HAP-1 (cell line): Measurements from ENCODE around the gene ORC3.

ENCODE experiments used
- DNase-seq, 2 experiments: peaks; one replicate each; pipeline ENCODE4 v3.0.0-alpha.2; 2016 to 2020; ENCODE audit warnings: low spot score in 2 of 2
- H3K27me3 ChIP-seq: fragments of 250-450 bp; sonication (Bioruptor Pico); 2 replicates; pipeline ENCODE4 v1.5.1; 2020; ENCODE audit warnings: low read depth, mild to moderate bottlenecking, moderate library complexity
- H3K36me3 ChIP-seq: fragments of 250-450 bp; sonication (Bioruptor Pico); replicated peaks from 2 replicates; pipeline ENCODE4 v1.5.1; 2020; ENCODE audit warnings: mild to moderate bottlenecking
- H3K4me1 ChIP-seq: fragments of 250-450 bp; sonication (Bioruptor Pico); 2 replicates; pipeline ENCODE4 v1.5.1; 2020; ENCODE audit warnings: mild to moderate bottlenecking
- H3K4me3 ChIP-seq: fragments of 250-450 bp; sonication (Bioruptor Pico); 2 replicates; pipeline ENCODE4 v1.5.1; 2020; ENCODE audit warnings: mild to moderate bottlenecking, moderate library complexity
- H3K9me3 ChIP-seq: fragments of 250-450 bp; sonication (Bioruptor Pico); 2 replicates; pipeline ENCODE4 v1.5.1; 2020; ENCODE audit warnings: mild to moderate bottlenecking, moderate library complexity
- in situ Hi-C: fragments of 300-500 bp; cut with MboI; formaldehyde crosslinking; loops from 3 replicates; pipeline ENCODE4 v1.14.3; 2020; ENCODE audit warnings: low sequenced_read_pairs, inconsistent platforms, mixed read lengths

ORC3 gene

GRCh38 chr6:87714093-87714842 is 124.3 kb downstream of the ORC3 start:
- no peak for DNase-seq
- Histone ChIP-seq H3K4me1 (peaks cover 8% of the 10 kb centered on the region; the same call in 1 of the 2 replicates), H3K9me3 (no peaks in the 10 kb centered on the region), H3K4me3 (no peak overlapping the region), H3K36me3 (no peaks in the 10 kb centered on the region), H3K27me3 (no peaks in the 10 kb centered on the region)
- in situ Hi-C loops = no loop called here
